HepG2 (cell line): ENCODE data around the gene DAB2.

Experiments used
- CTCF ChIP-seq: sonication (generic); formaldehyde crosslinking; IDR thresholded peaks from 2 replicates; pipeline ENCODE4 v1.5.0; 2020; ENCODE audit warnings: mild to moderate bottlenecking, missing genetic modification reagents, moderate library complexity
- STAT6 ChIP-seq: sonication (generic); formaldehyde crosslinking; IDR thresholded peaks from 2 replicates; pipeline ENCODE4 v1.4.0; 2020; ENCODE audit warnings: missing genetic modification reagents, mild to moderate bottlenecking, borderline replicate concordance
- ZNF724P ChIP-seq: sonication (generic); formaldehyde crosslinking; IDR thresholded peaks from 2 replicates; pipeline ENCODE4 v1.8.0; 2022; ENCODE audit warnings: missing genetic modification reagents, borderline replicate concordance

- TF ChIP-seq STAT6 (CRISPR knock-in tag) (no peak), ZNF724P (no peak), CTCF (CRISPR knock-in tag) (no peak)
Observed at GRCh38 chr5:39459071-39459470, 34.3 kb upstream of the DAB2 start.
